Measurements from ENCODE around the gene ALDH1A1.
"Not testable (repeated sequence)": the region's sequence is repeated elsewhere in the genome, so short reads cannot be mapped to it uniquely, and the experiment has no call there.

The ALDH1A1 gene

DNA sequence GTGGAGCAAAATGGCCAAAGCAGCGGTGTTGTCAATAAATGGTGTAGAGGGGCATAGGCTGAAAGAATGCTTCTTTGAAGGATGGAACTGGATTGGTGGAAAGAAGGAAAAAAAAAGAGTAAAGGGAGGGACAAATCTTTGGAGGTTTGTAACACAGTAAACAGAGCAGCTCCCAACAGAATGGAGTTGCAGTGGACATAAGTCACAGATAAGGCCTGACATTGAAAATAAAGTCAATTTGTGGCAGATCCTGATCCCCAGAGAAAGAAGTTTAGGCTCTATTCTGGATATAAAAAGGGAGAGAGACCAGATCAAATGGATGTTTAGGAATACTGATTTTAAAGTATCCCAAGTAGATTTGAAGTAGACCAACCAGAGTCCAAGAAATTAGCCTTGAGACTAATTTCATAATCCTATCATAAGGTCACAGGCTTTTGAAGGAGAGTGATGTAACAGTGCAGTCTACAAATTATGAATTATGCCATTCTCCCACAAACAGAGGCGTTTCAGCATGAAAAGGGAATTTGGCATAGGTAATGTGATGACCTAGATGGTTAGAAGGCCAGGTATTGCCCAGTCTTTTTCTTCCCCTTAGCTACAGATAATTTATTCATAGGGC, 8.9 kb downstream of the ALDH1A1 start:
- no peak for DNase-seq (ENCODE audit: low spot score)

DNA sequence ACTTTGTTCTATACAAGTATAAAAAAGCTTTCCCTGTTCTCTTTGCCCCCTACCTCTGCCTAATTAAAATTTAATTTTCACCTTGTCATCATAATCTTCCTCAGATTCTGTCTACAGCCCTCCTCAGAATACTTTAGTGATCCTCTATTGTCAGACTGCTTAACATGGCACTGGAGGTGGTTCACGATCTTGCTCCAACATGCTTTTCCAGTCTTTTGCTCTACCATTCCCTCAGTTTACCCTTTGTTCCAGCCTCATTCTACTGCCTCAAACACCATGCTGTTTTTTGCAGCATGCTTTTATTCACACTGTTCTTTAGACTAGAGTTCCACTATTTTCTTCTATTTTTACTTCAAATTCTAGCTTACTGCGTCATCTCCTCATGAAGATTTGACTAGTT, 10.4 kb downstream of the ALDH1A1 start:
- no peak for DNase-seq (ENCODE audit: low spot score)

GRCh38 chr9:72939581-72939980, 13.3 kb downstream of the ALDH1A1 start:
- not testable (repeated sequence) for DNase-seq (ENCODE audit: low spot score)

GRCh38 chr9:72937545-72937944, 15.3 kb downstream of the ALDH1A1 start:
- no peak for DNase-seq (ENCODE audit: low spot score)

GRCh38 chr9:72936679-72937078, 16.2 kb downstream of the ALDH1A1 start:
- no peak for DNase-seq (ENCODE audit: low spot score)

- no peak for DNase-seq (ENCODE audit: low spot score)
Observed at GRCh38 chr9:72936266-72936665, 16.6 kb downstream of the ALDH1A1 start.

DNA sequence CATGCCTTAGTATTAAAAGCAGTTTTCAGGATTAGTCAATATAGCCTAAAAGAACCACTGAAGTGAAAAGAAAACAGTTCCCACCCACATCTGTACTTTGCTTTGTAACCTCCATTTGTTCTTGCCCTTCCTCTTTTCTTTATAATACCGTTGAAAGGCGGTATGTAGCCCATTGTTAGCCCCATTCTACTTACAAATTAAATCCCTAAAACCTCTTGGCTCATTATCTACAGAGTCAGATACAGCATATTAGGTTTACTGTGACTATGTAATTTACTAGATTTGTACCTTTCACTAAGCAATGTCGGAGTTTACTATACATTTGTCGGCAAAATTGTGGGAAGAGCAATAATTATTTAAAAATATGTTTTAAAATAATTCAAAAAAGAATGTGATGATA, 17.3 kb downstream of the ALDH1A1 start:
- DNase-seq (ENCODE audit: low spot score): no peak

- DNase-seq (ENCODE audit: low spot score): no peak
Observed at GRCh38 chr9:72933730-72934665, 18.9 kb downstream of the ALDH1A1 start.

- no peak for DNase-seq (ENCODE audit: low spot score)
Observed at GRCh38 chr9:72932619-72933018, 20.2 kb downstream of the ALDH1A1 start.

GRCh38 chr9:72931897-72932296, 21.0 kb downstream of the ALDH1A1 start:
- DNase-seq (ENCODE audit: low spot score): no peak

GRCh38 chr9:72931437-72931836, 21.4 kb downstream of the ALDH1A1 start:
- DNase-seq (ENCODE audit: low spot score): no peak

DNA sequence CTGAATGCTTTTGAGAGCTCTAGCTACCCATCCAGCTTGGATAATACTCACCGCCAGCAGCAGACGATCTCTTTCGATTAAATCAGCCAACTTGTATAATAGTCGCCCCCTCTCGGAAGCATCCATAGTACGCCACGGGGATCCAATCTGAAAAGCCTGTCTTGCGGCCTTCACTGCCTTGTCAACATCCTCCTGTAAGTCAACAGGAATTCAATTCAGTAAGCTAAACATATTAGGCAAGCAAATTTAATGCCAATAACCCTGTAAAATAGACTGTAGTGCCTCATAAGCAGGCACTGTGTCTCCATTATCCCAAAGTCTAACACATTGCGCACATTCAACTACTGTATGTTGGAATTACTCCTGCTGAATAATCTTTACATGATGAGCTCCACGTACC, 22.0 kb downstream of the ALDH1A1 start:
- no peak for DNase-seq (ENCODE audit: low spot score)

DNA sequence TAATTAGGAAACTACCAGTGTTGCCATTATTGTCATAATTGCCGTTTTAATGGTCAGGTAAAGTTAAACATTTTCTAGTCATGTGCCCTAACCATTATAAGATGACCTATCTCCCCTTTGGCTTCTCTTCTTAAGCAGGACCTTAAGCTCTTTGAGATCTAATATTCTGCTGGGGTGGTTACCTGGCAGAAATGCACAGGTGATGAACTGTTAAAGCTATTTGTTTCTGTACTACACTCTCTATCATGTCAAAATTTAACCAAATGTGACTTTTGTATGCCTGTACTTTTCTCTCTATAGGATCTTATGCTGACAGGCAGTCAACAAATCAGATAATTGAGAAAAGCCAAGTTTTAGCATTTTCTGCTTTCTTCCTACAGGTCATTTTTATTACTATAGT, 23.3 kb downstream of the ALDH1A1 start:
- no peak for DNase-seq (ENCODE audit: low spot score)

DNA sequence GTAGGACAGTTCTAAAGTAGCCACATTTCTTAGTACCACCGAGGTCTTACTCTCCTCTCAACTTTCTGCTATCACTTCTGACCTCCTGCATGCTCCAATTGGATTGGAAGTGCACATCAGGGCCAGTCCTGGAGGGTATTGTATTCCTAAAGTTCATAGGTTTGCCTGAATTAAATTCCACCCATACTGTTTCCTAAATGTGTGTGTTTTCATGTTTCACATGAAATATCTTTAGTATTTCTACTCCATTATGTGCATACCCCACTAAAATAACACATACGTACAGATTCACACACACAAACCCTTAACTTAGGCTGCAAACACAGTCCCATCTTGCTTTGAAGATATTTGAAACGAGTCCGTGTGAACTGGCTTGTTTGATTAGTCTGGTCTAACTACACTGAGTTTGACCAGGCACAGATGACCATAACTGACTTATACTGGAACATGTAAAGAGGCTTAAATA, 24.8 kb downstream of the ALDH1A1 start:
- no peak for DNase-seq (ENCODE audit: low spot score)

DNA sequence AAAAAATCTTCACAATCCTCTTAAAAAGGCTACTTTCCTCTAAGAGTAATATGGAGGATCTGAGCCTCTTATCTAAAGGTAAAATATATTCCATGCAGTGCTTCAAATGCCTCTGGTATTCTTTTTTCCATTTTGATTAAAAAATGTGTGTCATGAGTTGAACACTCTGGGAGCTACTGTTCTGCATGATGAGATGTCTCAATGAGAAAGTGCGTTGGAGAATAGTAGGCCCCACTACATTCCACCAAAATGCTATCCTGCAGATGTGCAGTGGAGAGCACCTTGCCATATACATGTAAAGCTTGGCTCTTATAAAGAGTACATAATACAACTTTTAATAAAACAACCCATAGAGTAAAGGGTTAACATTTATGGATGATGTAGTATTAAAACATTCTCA, 26.3 kb downstream of the ALDH1A1 start:
- DNase-seq (ENCODE audit: low spot score): no peak

- no peak for DNase-seq (ENCODE audit: low spot score)
Observed at GRCh38 chr9:72925891-72926290, 27.0 kb downstream of the ALDH1A1 start.

DNA sequence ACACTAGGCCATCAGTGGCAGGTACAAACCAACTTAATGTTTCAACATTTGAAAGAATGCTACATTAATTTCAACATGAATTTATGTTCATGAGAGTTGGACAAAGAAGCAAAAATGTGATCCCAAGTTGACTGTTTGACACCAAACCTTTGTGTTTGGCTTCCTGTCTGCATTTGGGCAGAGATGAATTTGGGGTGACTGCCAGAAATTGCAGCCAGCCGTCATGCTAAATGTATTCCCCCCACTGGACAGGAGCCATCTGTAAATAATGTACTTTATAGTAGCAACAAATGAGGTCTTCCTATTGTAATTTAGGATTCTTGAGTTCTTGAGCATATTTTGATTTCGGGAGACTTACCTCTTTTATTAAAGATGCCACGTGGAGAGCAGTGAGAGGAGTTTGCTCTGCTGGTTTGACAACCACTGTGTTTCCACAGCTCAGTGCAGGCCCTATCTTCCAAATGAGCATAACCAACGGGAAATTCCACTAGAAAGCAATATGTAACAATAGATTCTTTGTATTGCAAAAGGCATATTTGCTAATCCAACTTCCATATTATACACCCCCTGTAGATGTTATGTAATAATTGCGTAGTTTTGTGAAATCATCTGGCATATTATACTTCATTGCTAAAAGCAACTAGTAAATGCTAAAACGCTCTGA, 27.6 kb downstream of the ALDH1A1 start:
- no peak for DNase-seq (ENCODE audit: low spot score)

DNA sequence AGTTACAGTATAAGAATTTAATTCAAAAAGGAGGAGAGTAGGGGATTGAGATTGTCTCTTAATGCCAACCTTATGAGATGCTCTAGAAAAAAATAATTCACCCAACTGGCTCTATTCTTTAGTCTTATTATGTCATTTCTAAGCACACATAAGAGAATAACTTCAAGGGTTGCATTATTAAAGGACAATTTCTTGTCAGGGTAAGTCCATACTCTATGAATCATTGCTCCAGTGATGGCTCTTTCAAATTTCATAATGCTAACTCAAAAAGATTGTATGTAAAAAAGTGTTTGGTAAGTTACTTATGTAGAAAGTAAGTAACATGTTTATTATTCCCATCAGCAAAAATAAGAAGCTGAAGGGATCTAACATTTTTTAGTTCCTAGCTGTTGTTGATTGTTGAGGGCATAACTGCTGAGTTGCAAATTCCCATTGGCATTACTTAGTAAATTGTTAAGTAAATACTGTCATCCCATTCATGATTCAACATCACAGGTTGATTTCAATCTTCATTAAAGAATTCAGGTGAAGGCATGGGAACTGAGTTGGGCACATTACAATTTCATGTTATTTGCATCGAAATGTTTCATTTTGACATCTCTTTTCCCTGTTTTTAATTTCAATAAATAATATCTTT, 28.6 kb downstream of the ALDH1A1 start:
- no peak for DNase-seq (ENCODE audit: low spot score)

DNA sequence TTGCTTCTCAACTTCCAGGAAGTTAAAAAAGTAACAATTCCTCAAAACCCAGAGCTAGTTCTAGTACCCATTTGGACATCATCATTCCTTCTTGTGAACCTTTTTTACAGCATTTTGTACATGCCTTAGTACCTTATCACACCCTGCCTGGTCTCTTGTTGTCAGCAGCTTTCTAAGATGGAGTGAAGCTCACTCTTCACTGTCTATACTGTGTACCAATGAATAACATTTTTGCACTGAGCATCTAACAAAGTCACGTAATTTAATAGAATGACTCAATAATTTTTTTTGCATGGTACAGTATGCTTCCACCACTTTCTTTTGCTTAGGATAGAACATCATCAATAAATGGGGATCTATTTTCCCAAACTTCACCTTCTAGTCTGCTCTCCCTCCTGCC, 29.8 kb downstream of the ALDH1A1 start:
- no peak for DNase-seq (ENCODE audit: low spot score)

DNA sequence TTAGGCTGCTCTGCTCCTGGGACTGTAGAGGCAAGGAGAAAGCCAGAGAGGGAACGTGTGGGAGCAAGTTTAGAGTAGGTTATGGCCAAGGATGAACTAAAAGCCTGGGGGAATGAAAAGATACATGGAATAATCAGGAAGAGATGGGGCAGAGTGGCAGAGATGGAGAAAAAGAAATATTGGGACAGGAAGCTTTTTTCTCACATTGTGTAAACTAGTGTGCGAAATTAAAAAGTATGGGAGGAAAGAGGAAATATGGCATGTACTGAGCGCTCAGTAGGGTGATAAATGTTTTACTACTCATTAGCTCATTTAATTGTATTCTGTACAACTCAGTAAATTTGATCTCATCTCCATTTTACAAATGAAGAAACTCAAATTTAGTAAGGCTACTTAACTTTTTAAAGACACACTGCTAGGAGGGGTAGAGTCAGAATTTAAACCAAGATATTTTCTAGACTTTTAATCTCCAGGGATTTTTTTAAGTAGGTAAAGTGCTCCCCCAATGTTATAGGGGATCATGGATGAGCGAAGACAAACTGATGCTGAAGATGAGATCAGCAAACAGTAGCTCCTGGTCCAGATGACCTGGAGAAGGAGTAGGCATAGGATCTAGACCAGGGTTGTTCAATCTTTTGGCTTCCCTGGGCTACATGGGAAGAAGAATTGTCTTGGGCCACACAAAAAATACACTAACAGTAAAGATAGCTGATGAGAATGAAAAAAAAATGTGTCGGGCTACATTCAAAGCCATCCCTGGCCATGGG, 30.8 kb downstream of the ALDH1A1 start:
- DNase-seq (ENCODE audit: low spot score): no peak

- no peak for DNase-seq (ENCODE audit: low spot score)
Observed at GRCh38 chr9:72919246-72919945, 33.5 kb downstream of the ALDH1A1 start.

Measured in D341Med (cell line).